B cell (primary cell): Measurements from ENCODE around the gene ZNRD2. TPM values are rescaled to one million over a fixed set of nuclear protein-coding genes. Genes with fewer than 3 reads are reported as not detected.
A peak's percentile ranks its signal among the peaks of the same experiment; 100 is the strongest.

Experiments used
- ATAC-seq: fragments of 200-7000 bp; cut with Tn5 transposase; one replicate; pipeline ENCODE4 v1.10.0; 2021; ENCODE audit warnings: low read depth, mild to moderate bottlenecking, moderate number of reproducible peaks, moderate library complexity
- CTCF ChIA-PET: fragments of 350-600 bp; sonication (Branson Sonifier 250); formaldehyde crosslinking; loops from one replicate; lab custom pipeline; 2021; ENCODE audit warnings: antibody characterized with exemption, inconsistent platforms; lab: Charles Lee
- POLR2A ChIA-PET: fragments of 350-600 bp; sonication (Branson Sonifier 250); formaldehyde crosslinking; loops from one replicate; lab custom pipeline; 2021; ENCODE audit warnings: antibody characterized with exemption; lab: Charles Lee
- DNase-seq: peaks from one replicate; pipeline ENCODE4 v3.0.0; 2013
- H2AFZ ChIP-seq: 2 replicates; pipeline ENCODE4 v1.6.1; 2012; ENCODE audit warnings: mild to moderate bottlenecking, low read depth, low read length; ENCODE audit not compliant: insufficient read depth, poor library complexity, severe bottlenecking
- H3K27ac ChIP-seq, 2 donors: 1 replicate in 1 of 2; 2 replicates in 1 of 2; pipeline ENCODE4 v1.5.1; 2012 to 2013; ENCODE audit warnings: low read length in 2 of 2, mild to moderate bottlenecking in 2 of 2, moderate library complexity in 1 of 2
- H3K27me3 ChIP-seq, 4 experiments: fragments of 200-600 bp in 1 of 4; sonication (generic) in 1 of 4; replicated peaks in 1 of 4; 1 replicate in 2 of 4; 2 replicates in 2 of 4; pipeline versions ENCODE4 v1.6.1 to v1.7.0; 2013 to 2016; ENCODE audit warnings: low read length in 3 of 4, mild to moderate bottlenecking in 2 of 4, mixed read lengths in 1 of 4, moderate library complexity in 1 of 4; ENCODE audit not compliant: insufficient read depth in 4 of 4, control insufficient read depth in 3 of 4; ENCODE audit errors: control extremely low read depth in 1 of 4
- H3K36me3 ChIP-seq, 2 experiments: replicated peaks in 1 of 2; 1 replicate in 1 of 2; 2 replicates in 1 of 2; pipeline versions ENCODE4 v1.6.1 to v1.7.1; 2013; ENCODE audit warnings: low read length in 1 of 2; ENCODE audit not compliant: insufficient read depth in 2 of 2, control insufficient read depth in 1 of 2; ENCODE audit errors: control extremely low read depth in 1 of 2, extremely low read depth in 1 of 2
- H3K4me1 ChIP-seq, 2 donors: fragments of 200-600 bp in 1 of 2; sonication (generic) in 1 of 2; 1 replicate in 1 of 2; 2 replicates in 1 of 2; pipeline versions ENCODE4 v1.5.1 to v1.6.1; 2013 to 2017; ENCODE audit warnings: low read length in 2 of 2; ENCODE audit not compliant: control insufficient read depth in 2 of 2, insufficient read depth in 2 of 2
- H3K4me2 ChIP-seq: replicated peaks from 2 replicates; pipeline ENCODE3; 2012; ENCODE audit warnings: mild to moderate bottlenecking, low read depth, low read length; ENCODE audit not compliant: poor library complexity, severe bottlenecking
- H3K4me3 ChIP-seq, 5 experiments: fragments of 200-600 bp in 1 of 5; sonication (generic) in 1 of 5; 1 replicate in 3 of 5; 2 replicates in 2 of 5; pipeline versions ENCODE4 v1.5.1 to v1.7.0; 2011 to 2016; ENCODE audit warnings: low read length in 4 of 5, mild to moderate bottlenecking in 4 of 5, low read depth in 2 of 5, control low read depth in 1 of 5, moderate library complexity in 1 of 5; ENCODE audit not compliant: insufficient read depth in 1 of 5; ENCODE audit errors: control extremely low read depth in 1 of 5, extremely low read depth in 1 of 5
- H3K79me2 ChIP-seq: fragments of 200-600 bp; sonication (generic); one replicate; pipeline ENCODE4 v1.6.0; 2016; ENCODE audit warnings: low read length; ENCODE audit not compliant: control insufficient read depth, insufficient read depth
- H3K9ac ChIP-seq: fragments of 200-600 bp; sonication (generic); 2 replicates; pipeline ENCODE4 v1.6.1; 2017; ENCODE audit warnings: mild to moderate bottlenecking, low read length, moderate library complexity
- H3K9me3 ChIP-seq, 3 donors: one replicate each; pipeline versions ENCODE4 v1.6.1 to v1.7.1; 2013; ENCODE audit warnings: low read length in 2 of 3; ENCODE audit not compliant: control insufficient read depth in 2 of 3, insufficient read depth in 1 of 3; ENCODE audit errors: control extremely low read depth in 1 of 3
- H4K20me1 ChIP-seq: 2 replicates; pipeline ENCODE4 v1.6.0; 2012; ENCODE audit warnings: mild to moderate bottlenecking, low read length; ENCODE audit not compliant: insufficient read depth, control insufficient read depth, poor library complexity, severe bottlenecking
- H3K27ac Mint-ChIP-seq: one replicate; pipeline ENCODE4 v1.8.0; 2021; ENCODE audit warnings: mixed read lengths
- H3K27me3 Mint-ChIP-seq: one replicate; pipeline ENCODE4 v1.8.0; 2021; ENCODE audit warnings: mixed read lengths
- H3K4me1 Mint-ChIP-seq: one replicate; pipeline ENCODE4 v1.8.0; 2021; ENCODE audit warnings: mixed read lengths
- H3K4me3 Mint-ChIP-seq: one replicate; pipeline ENCODE4 v1.8.0; 2021; ENCODE audit warnings: mixed read lengths
- H3K9me3 Mint-ChIP-seq: one replicate; pipeline ENCODE4 v1.8.0; 2022; ENCODE audit warnings: mixed read lengths; ENCODE audit not compliant: insufficient read depth
- EZH2 ChIP-seq: IDR thresholded peaks from 2 replicates; pipeline ENCODE4 v1.6.1; 2012; ENCODE audit warnings: borderline replicate concordance, low read depth, mild to moderate bottlenecking, moderate library complexity, low read length; ENCODE audit not compliant: insufficient read depth, poor library complexity, severe bottlenecking
- WGBS: methylation state at CpG from one replicate; pipeline ENCODE4 v1.1.5; 2013; ENCODE audit warnings: missing lambda C conversion rate; ENCODE audit not compliant: insufficient coverage; 5-methylcytosine and 5-hydroxymethylcytosine counted together
- intact Hi-C: fragments of 100-400 bp; cut with micrococcal nuclease; formaldehyde crosslinking; loops from one replicate; pipeline ENCODE4 v1.10.0; 2022
- polyA plus RNA-seq: library from polyadenylated mRNA; depleted of rRNA; stranded (reverse); fragments of >200 nt; gene quantifications from 2 replicates; pipeline ENCODE4 v1.2.3, GENCODE V29; 2012
- total RNA-seq, 2 donors: library from RNA; stranded (reverse); fragments of 120-200 nt in 1 of 2; gene quantifications; 1 replicate in 1 of 2; 2 replicates in 1 of 2; pipeline versions ENCODE4 v1.2.3 to v1.2.4, GENCODE V29; 2013 to 2022
- TF ChIP-seq, protein P1 (sequence below): fragments of 200-600 bp; IDR thresholded peaks from one replicate; pipeline ENCODE4 v1.8.0; 2022; ENCODE audit warnings: antibody characterized with exemption, mild to moderate bottlenecking

ZNRD2 gene
- total and polyA plus RNA-seq, 2 donors (not counting 1 experiment from before 2014, with no cell fraction given): 22.1 to 112 TPM

DNA sequence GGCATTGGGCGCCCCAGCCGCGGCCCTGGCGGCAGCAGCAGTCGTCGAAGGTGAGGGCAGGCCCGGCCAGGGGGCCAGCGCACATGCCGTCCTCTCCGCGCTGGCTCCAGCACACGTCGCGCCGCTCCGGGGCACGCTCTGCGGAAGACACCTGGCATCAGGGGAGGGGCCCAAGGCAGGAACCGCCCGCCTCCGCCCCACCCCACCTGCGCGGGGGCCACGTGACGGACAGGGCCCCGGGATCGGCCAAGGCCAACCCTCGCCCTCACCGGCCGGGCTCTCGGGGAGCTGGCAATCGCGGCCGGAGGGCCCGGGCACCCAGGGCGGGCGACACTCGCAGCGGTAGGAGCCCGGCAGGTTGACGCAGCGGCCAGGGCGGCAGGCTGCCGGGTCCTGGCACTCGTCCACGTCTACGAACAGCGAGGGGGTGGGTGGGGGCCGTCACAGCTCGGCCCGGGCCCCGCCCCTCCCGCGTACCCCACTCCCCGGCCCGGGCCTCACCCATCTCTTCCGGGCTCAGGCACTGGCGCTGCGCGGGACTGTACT, 30.5 kb upstream of the ZNRD2 start:
- ATAC-seq (peak; percentile 69), DNase-seq (no peak)
- CTCF ChIA-PET: interaction anchor here (0.5 to 9.2 kb wide), 32 partner anchors 9 to 303 kb away, joined by 3 to 144 read pairs (median 5); partner anchors contain the start of genes EHBP1L1, FAM89B, FRMD8 and KAT5
- intact Hi-C loops: loop anchor here (1.0 to 10.0 kb wide), 6 partner anchors 12 to 425 kb away; partner anchors contain the start of genes PCNX3, SCYL1, TM7SF2 and ZNHIT2
- Histone ChIP-seq H3K4me1 (peaks cover 12 to 17% of the 10 kb centered on the region in 2 donors), H3K27me3 (no peaks in the 10 kb centered on the region), H3K27ac (peak overlapping the region; percentile 85 to 87), H4K20me1 (peaks cover 7% of the 10 kb centered on the region), H3K36me3 (peaks cover 2 to 24% of the 10 kb centered on the region in 2 experiments), H3K4me2 (peak overlapping the region; percentile 97), H2AFZ (peak overlapping the region; percentile 80), H3K9me3 (no peaks in the 10 kb centered on the region), H3K79me2 (no peaks in the 10 kb centered on the region), H3K4me3 (peak overlapping the region; percentile 74 to 97 (median 86)), H3K9ac (peak overlapping the region; percentile 73)
- TF ChIP-seq, protein P1, sequence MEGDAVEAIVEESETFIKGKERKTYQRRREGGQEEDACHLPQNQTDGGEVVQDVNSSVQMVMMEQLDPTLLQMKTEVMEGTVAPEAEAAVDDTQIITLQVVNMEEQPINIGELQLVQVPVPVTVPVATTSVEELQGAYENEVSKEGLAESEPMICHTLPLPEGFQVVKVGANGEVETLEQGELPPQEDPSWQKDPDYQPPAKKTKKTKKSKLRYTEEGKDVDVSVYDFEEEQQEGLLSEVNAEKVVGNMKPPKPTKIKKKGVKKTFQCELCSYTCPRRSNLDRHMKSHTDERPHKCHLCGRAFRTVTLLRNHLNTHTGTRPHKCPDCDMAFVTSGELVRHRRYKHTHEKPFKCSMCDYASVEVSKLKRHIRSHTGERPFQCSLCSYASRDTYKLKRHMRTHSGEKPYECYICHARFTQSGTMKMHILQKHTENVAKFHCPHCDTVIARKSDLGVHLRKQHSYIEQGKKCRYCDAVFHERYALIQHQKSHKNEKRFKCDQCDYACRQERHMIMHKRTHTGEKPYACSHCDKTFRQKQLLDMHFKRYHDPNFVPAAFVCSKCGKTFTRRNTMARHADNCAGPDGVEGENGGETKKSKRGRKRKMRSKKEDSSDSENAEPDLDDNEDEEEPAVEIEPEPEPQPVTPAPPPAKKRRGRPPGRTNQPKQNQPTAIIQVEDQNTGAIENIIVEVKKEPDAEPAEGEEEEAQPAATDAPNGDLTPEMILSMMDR: peak; percentile 64
- TF ChIP-seq EZH2: no peak
- Mint-ChIP-seq H3K4me3 (peak overlapping the region; percentile 95), H3K27me3 (no peaks in the 10 kb centered on the region), H3K9me3 (no peaks in the 10 kb centered on the region), H3K27ac (peak overlapping the region; percentile 96), H3K4me1 (peaks cover 18% of the 10 kb centered on the region)
- POLR2A ChIA-PET: interaction anchor here (0.5 to 3.2 kb wide), 14 partner anchors 12 to 189 kb away, joined by 3 to 53 read pairs (median 9); partner anchors contain the start of genes EHBP1L1, FAM89B, MALAT1 and MAP3K11
- WGBS: 13% methylated on average over 60 of the region's 60 CpGs
